SK-N-SH treated with all-trans-retinoic acid at 6 μM for 48 hours (cell line): ENCODE data around the gene TPPP.

Source experiments
- ATAC-seq: fragments of 200-7000 bp; cut with Tn5 transposase; 3 replicates; pipeline ENCODE4 v1.9.1; 2020; ENCODE audit warnings: mild to moderate bottlenecking, moderate library complexity
- ARNTL ChIP-seq: fragments of 450-650 bp; formaldehyde crosslinking; IDR thresholded peaks from 2 replicates; pipeline ENCODE4 v1.5.0; 2020; ENCODE audit warnings: low read depth, mild to moderate bottlenecking, moderate library complexity, borderline replicate concordance
- BACH2 ChIP-seq: fragments of 250-450 bp; sonication (Bioruptor Pico); IDR thresholded peaks from 2 replicates; pipeline ENCODE4 v1.9.0; 2021; ENCODE audit warnings: mild to moderate bottlenecking, borderline replicate concordance
- CSDC2 ChIP-seq: fragments of 250-450 bp; sonication (Bioruptor Pico); IDR thresholded peaks from 2 replicates; pipeline ENCODE4 v1.5.0; 2020; ENCODE audit warnings: mild to moderate bottlenecking, moderate library complexity
- ESRRG ChIP-seq: fragments of 250-450 bp; sonication (Bioruptor Pico); IDR thresholded peaks from 2 replicates; pipeline ENCODE4 v1.6.1; 2021; ENCODE audit warnings: mild to moderate bottlenecking
- ISL1 ChIP-seq: fragments of 250-450 bp; sonication (Bioruptor Pico); IDR thresholded peaks from 2 replicates; pipeline ENCODE4 v2.1.2; 2022; ENCODE audit warnings: mild to moderate bottlenecking, moderate library complexity
- OSR1 ChIP-seq: fragments of 250-450 bp; sonication (Bioruptor Pico); IDR thresholded peaks from 2 replicates; pipeline ENCODE4 v1.8.0; 2022; ENCODE audit warnings: moderate library complexity, mild to moderate bottlenecking, inconsistent platforms
- PATZ1 ChIP-seq: fragments of 250-450 bp; sonication (Bioruptor Pico); IDR thresholded peaks from 2 replicates; pipeline ENCODE4 v1.8.0; 2020; ENCODE audit warnings: mild to moderate bottlenecking, moderate library complexity, borderline replicate concordance
- POU6F1 ChIP-seq: fragments of 250-450 bp; sonication (Bioruptor Pico); IDR thresholded peaks from 2 replicates; pipeline ENCODE4 v1.8.0; 2021; ENCODE audit warnings: low read depth, mild to moderate bottlenecking, moderate library complexity, borderline replicate concordance
- PPARA ChIP-seq: fragments of 250-450 bp; sonication (Bioruptor Pico); IDR thresholded peaks from 2 replicates; pipeline ENCODE4 v1.5.0; 2020; ENCODE audit warnings: mild to moderate bottlenecking, borderline replicate concordance
- SNAI2 ChIP-seq: fragments of 250-450 bp; sonication (Bioruptor Pico); IDR thresholded peaks from 2 replicates; pipeline ENCODE4 v1.5.0; 2020; ENCODE audit warnings: mild to moderate bottlenecking, moderate library complexity
- TCF4 ChIP-seq: fragments of 250-450 bp; sonication (Bioruptor Pico); IDR thresholded peaks from 2 replicates; pipeline ENCODE4 v1.8.0; 2021; ENCODE audit warnings: mild to moderate bottlenecking, moderate library complexity, borderline replicate concordance
- TOX ChIP-seq: fragments of 250-450 bp; sonication (Bioruptor Pico); IDR thresholded peaks from 2 replicates; pipeline ENCODE4 v1.8.0; 2021; ENCODE audit warnings: mild to moderate bottlenecking, moderate library complexity, borderline replicate concordance
- ZC3H10 ChIP-seq: fragments of 250-450 bp; sonication (Bioruptor Pico); IDR thresholded peaks from 2 replicates; pipeline ENCODE4 v1.5.1; 2021; ENCODE audit warnings: mild to moderate bottlenecking, moderate library complexity
- ZFP3 ChIP-seq: fragments of 250-450 bp; sonication (Bioruptor Pico); IDR thresholded peaks from 2 replicates; pipeline ENCODE4 v1.5.0; 2020; ENCODE audit warnings: mild to moderate bottlenecking, moderate library complexity
- ZFP30 ChIP-seq: fragments of 450-650 bp; formaldehyde crosslinking; IDR thresholded peaks from 2 replicates; pipeline ENCODE4 v1.5.0; 2022; ENCODE audit warnings: mild to moderate bottlenecking, moderate library complexity
- ZNF565 ChIP-seq: fragments of 450-650 bp; formaldehyde crosslinking; conservative IDR thresholded peaks from 2 replicates; pipeline ENCODE4 v1.5.0; 2020; ENCODE audit warnings: low read depth, mild to moderate bottlenecking, moderate library complexity
- ZNF70 ChIP-seq: fragments of 450-650 bp; formaldehyde crosslinking; IDR thresholded peaks from 2 replicates; pipeline ENCODE4 v1.5.0; 2020; ENCODE audit warnings: mild to moderate bottlenecking, moderate library complexity
- ZNF8 ChIP-seq: fragments of 450-650 bp; formaldehyde crosslinking; IDR thresholded peaks from 2 replicates; pipeline ENCODE4 v1.5.0; 2020; ENCODE audit warnings: mild to moderate bottlenecking, moderate library complexity
- TF ChIP-seq, protein P1 (sequence below): fragments of 250-450 bp; sonication (Bioruptor Pico); IDR thresholded peaks from 2 replicates; pipeline ENCODE4 v1.5.1; 2021; ENCODE audit warnings: mild to moderate bottlenecking, moderate library complexity
- TF ChIP-seq, protein P2 (sequence below): fragments of 250-450 bp; sonication (Bioruptor Pico); IDR thresholded peaks from 2 replicates; pipeline ENCODE4 v1.5.1; 2020; ENCODE audit warnings: low read depth, mild to moderate bottlenecking, moderate library complexity
- TF ChIP-seq, protein P3 (sequence below): fragments of 250-450 bp; sonication (Bioruptor Pico); IDR thresholded peaks from 2 replicates; pipeline ENCODE4 v1.5.0; 2020; ENCODE audit warnings: mild to moderate bottlenecking, moderate library complexity

The TPPP gene

GRCh38 chr5:643351-643801, 49.8 kb downstream of the TPPP start:
- TF ChIP-seq OSR1 (CRISPR knock-in tag) (no peak), SNAI2 (CRISPR knock-in tag) (no peak), ARNTL (no peak), ISL1 (CRISPR knock-in tag) (no peak), ZFP3 (no peak), ZFP30 (no peak), TOX (no peak), CSDC2 (CRISPR knock-in tag) (no peak), TCF4 (CRISPR knock-in tag) (no peak), ZNF565 (CRISPR knock-in tag) (no peak), BACH2 (CRISPR knock-in tag) (no peak), PPARA (no peak), ZNF70 (CRISPR knock-in tag) (no peak), ESRRG (CRISPR knock-in tag) (no peak)
- TF ChIP-seq, protein P1, sequence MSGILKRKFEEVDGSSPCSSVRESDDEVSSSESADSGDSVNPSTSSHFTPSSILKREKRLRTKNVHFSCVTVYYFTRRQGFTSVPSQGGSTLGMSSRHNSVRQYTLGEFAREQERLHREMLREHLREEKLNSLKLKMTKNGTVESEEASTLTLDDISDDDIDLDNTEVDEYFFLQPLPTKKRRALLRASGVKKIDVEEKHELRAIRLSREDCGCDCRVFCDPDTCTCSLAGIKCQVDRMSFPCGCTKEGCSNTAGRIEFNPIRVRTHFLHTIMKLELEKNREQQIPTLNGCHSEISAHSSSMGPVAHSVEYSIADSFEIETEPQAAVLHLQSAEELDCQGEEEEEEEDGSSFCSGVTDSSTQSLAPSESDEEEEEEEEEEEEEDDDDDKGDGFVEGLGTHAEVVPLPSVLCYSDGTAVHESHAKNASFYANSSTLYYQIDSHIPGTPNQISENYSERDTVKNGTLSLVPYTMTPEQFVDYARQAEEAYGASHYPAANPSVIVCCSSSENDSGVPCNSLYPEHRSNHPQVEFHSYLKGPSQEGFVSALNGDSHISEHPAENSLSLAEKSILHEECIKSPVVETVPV (CRISPR knock-in tag) = no peak
- TF ChIP-seq, protein P2, sequence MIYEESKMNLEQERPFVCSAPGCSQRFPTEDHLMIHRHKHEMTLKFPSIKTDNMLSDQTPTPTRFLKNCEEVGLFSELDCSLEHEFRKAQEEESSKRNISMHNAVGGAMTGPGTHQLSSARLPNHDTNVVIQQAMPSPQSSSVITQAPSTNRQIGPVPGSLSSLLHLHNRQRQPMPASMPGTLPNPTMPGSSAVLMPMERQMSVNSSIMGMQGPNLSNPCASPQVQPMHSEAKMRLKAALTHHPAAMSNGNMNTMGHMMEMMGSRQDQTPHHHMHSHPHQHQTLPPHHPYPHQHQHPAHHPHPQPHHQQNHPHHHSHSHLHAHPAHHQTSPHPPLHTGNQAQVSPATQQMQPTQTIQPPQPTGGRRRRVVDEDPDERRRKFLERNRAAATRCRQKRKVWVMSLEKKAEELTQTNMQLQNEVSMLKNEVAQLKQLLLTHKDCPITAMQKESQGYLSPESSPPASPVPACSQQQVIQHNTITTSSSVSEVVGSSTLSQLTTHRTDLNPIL (CRISPR knock-in tag) = no peak
- TF ChIP-seq, all 23 proteins: peak for 0
- no peak for ATAC-seq

GRCh38 chr5:642481-642880, 50.7 kb downstream of the TPPP start:
- no peak for ATAC-seq
- no peak for TF ChIP-seq ZC3H10 (CRISPR knock-in tag)
- TF ChIP-seq CSDC2 (CRISPR knock-in tag) = no peak
- TF ChIP-seq ISL1 (CRISPR knock-in tag) = no peak
- TF ChIP-seq PPARA = no peak
- TF ChIP-seq TCF4 (CRISPR knock-in tag) = no peak
- TF ChIP-seq ZFP30 = no peak
- no peak for TF ChIP-seq PATZ1
- no peak for TF ChIP-seq OSR1 (CRISPR knock-in tag)
- TF ChIP-seq ZNF70 (CRISPR knock-in tag) = no peak
- no peak for TF ChIP-seq ZFP3
- TF ChIP-seq SNAI2 (CRISPR knock-in tag) = no peak
- TF ChIP-seq, protein P2 (CRISPR knock-in tag) = no peak
- TF ChIP-seq BACH2 (CRISPR knock-in tag) = no peak
- TF ChIP-seq ARNTL = no peak
- no peak for TF ChIP-seq ESRRG (CRISPR knock-in tag)
- TF ChIP-seq, protein P3, sequence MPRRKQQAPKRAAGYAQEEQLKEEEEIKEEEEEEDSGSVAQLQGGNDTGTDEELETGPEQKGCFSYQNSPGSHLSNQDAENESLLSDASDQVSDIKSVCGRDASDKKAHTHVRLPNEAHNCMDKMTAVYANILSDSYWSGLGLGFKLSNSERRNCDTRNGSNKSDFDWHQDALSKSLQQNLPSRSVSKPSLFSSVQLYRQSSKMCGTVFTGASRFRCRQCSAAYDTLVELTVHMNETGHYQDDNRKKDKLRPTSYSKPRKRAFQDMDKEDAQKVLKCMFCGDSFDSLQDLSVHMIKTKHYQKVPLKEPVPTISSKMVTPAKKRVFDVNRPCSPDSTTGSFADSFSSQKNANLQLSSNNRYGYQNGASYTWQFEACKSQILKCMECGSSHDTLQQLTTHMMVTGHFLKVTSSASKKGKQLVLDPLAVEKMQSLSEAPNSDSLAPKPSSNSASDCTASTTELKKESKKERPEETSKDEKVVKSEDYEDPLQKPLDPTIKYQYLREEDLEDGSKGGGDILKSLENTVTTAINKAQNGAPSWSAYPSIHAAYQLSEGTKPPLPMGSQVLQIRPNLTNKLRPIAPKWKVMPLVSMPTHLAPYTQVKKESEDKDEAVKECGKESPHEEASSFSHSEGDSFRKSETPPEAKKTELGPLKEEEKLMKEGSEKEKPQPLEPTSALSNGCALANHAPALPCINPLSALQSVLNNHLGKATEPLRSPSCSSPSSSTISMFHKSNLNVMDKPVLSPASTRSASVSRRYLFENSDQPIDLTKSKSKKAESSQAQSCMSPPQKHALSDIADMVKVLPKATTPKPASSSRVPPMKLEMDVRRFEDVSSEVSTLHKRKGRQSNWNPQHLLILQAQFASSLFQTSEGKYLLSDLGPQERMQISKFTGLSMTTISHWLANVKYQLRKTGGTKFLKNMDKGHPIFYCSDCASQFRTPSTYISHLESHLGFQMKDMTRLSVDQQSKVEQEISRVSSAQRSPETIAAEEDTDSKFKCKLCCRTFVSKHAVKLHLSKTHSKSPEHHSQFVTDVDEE = no peak
- TF ChIP-seq ZNF8 = no peak

DNA sequence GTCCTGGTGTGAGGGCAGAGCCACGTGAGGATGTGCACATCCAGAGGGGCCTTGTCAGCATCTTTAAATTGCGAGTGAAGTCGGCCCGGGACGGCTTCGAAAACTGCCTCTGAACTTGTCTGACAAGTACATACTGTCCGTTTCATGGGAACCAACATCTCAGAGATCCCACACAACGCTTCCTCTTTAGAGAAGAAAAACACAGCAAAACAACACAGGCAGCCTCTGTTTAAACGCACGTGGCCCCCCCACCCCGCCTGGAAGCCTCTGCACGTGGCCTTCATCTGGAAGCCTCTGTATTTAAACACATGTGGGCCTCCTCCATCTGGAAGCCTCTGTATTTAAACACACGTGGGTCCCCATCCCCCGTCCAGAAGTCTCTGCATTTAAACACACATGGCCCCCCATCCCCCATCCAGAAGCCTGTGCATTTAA, 51.8 kb downstream of the TPPP start:
- no peak for ATAC-seq
- TF ChIP-seq ZNF70 (CRISPR knock-in tag) (no peak), CSDC2 (CRISPR knock-in tag) (no peak), ARNTL (no peak), POU6F1 (CRISPR knock-in tag) (no peak), ZC3H10 (CRISPR knock-in tag) (no peak)
- TF ChIP-seq, protein P2 (CRISPR knock-in tag) = no peak
- TF ChIP-seq, protein P3 = no peak
